GM18873 (cell line): ENCODE data around the gene PITPNC1.
"Not testable (repeated sequence)": the region's sequence is repeated elsewhere in the genome, so short reads cannot be mapped to it uniquely, and the experiment has no call there.

Experiments used
- ATAC-seq: cut with Tn5 transposase; IDR thresholded peaks from one replicate; pipeline ENCODE4 v1.9.1; 2021; ENCODE audit warnings: mild to moderate bottlenecking, moderate library complexity, moderate number of reproducible peaks; ENCODE audit not compliant: unreplicated experiment, low FRiP score

The PITPNC1 gene

DNA sequence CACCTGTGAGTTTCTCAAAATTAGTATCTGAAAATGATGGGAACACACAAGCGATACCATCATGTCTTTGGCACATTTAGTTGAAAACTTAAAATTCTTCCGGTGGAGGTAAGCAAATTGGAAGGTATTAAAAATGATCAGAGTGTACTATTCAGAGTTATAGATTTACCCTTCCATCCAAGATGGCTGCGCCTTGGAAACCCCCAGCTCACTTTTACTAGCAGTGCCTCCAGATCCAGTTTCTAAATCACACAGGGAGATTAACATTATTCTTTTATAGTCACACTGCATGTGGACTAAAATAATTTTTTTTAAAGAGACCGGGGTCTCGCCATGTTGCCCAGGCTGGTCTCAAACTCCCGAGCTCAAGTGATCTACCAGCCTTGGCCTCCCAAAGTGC is 15.0 kb downstream of the PITPNC1 start:
- ATAC-seq: no peak

DNA sequence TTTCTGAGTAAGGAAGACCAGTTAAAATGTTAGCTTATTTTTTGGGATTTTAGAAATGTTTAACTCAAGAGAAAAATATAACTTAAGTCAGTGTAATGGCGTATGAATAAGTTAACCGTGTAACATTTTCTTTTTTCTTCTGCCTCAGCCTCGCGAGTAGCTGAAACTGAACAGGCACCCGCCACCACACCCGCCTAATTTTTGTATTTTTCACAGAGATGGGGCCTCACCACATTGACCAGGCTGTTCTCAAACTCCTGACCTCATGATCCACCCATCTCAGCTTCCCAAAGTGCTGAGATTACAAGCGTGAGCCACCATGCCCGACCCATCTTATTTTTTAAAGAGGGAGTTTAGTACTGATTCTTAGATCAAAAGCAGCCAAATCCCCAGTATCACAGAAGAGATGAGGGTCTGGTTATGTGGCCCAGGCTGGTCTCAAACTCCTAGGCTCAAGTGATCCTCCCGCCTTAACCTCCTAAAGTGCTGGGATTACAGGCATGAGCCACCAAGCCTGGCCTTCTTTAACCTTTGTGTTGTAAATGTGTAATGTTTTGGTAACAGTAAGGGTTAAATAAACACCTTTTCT is 16.8 kb downstream of the PITPNC1 start:
- ATAC-seq: no peak

DNA sequence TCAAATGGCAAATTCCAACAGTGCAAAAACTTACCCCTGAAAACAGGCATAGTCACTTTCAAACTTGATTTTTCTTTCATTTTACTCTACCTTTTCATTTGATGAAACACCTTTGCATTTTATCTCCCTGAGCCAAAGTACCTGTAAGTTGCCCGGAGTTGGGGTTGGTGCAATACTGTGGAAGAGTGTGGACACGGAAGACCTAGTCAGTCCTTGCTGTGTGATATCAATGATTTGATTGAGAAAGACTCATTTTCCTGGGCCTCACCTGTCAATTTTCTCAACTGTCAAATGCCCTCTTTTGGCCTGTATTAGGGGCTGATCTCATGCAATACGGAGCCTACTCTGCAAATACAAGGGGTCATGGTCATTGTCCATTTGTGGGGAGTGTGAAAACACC is 22.6 kb downstream of the PITPNC1 start:
- ATAC-seq: no peak

DNA sequence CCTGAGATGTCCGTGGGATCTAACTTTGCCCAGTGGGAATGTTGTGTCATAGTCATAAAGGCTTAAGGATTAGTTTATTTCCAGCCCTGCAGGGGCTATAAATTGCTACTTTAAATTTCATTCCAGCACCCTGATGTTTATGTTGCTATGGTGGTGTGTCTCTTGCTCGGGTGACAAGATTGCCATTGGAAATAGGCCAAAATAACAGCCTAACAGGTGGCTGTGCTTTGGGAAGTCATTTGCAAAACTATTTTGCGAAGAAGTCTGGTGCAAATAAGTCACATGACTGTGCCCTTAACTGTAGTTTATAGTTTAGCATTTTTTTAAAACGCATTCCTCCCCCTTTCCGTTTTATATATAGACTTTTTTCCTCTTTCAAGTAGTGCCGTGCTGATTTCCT is 23.1 kb downstream of the PITPNC1 start:
- no peak for ATAC-seq

DNA sequence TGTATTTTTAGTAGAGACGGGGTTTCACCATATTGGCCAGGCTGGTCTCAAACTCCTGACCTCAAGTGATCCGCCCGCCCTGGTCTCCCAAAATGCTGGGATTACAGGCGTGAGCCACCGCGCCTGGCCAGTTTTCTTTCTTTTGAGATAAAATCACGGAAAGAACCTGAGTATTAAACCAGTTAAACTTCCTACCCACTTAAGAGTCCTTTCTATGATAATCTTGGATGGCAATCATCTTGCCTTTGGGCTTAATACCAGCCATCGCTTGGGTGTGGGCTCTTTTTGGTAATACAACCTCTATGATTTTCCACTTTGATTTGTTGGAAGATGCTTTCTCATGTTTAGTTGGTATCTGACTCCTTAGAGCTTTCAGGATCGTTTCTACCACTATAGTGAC is 24.0 kb downstream of the PITPNC1 start:
- ATAC-seq: no peak

DNA sequence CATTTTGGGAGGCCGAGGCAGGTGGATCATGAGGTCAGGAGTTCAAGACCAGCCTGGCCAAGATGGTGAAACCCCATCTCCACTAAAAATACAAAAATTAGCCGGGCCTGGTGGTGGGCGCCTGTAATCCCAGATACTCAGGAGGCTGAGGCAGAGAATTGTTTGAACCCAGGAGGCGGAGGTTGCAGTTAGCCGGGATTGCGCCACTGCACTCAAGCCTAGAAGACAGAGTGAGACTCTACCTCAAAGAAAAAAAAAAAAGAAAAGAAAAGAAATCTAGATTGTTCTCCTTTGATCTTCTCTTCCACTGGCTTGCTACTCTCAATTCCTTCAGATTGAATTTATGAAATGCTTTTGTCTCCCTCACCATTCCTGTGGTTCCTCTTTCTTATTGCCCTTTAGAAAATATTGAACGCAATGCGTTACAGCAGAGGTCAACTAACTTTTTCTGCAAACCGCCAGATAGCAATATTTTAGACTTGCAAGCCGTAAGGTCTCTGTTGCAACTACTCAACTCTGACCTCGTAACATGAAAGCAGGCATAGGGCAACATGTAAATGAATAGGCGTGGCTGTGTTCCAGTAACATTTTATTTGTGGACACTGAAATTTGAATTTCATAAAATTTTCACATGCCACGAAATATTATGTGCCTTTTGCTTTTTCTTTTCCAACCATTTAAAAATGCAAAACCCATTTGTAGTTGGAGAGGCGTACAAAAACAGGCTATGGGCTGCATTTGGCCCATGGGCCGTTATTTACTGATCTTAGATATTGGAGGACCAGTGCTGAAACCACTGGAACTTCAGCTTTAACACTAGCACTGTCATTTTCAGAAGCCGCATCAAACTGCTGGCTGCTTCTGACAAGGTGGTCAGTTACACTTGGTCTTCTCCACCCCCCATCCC is 24.8 kb downstream of the PITPNC1 start:
- ATAC-seq: no peak

DNA sequence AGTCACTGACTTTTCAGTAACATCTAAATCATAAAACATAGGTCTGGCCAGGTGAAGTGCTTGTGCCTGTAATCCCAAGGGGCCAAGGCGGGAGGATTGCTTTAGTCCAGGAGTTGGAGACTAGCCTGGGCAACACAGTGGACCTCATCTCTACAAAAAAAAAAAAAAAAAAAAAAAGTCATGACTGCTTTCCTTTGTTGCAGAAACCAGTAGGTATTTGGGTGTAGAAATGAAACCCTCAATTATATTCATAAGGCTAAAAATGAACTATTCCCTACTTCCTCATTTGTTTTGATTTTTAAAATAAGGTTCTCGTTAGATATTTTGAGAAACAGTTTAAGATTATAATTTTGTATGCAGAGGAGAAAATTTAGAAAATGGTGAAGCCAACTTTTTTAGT is 26.0 kb downstream of the PITPNC1 start:
- no peak for ATAC-seq

DNA sequence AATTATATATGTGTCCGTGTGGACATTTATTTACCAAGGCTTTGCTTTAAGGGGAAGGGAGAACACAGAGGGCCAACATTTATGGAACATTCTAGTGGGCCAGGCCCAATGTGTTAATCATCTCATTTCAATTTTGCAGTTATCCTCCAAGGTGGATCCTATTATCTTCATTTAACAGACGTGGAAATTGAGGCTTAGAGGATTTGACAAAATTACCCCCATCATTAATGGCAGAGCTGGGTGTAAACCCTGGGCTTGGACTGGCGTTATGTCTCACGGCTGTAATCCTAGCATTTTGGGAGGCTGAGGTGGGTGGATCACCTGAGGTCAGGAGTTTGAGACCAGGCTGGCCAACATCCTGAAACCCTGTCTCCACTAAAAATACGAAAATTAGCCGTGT is 26.4 kb downstream of the PITPNC1 start:
- ATAC-seq: no peak

DNA sequence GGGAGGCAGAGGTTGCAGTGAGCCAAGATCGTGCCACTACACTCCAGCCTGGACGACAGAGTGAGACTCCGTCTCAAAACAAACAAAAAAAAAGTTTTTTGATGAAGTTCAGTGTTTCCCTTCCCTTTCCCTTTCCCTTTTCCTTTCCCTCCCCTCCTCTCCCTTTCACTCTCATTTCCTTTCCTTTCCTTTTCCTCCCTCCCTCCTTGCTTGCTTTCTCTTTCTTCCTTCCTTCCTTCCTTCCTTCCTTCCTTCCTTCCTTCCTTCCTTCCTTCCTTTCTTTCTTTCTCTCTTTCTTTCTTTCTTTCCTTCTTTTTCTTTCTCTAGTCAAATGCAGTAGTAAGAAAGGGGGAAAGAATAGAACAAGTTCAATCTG is 31.4 kb downstream of the PITPNC1 start:
- ATAC-seq: not testable (repeated sequence)

DNA sequence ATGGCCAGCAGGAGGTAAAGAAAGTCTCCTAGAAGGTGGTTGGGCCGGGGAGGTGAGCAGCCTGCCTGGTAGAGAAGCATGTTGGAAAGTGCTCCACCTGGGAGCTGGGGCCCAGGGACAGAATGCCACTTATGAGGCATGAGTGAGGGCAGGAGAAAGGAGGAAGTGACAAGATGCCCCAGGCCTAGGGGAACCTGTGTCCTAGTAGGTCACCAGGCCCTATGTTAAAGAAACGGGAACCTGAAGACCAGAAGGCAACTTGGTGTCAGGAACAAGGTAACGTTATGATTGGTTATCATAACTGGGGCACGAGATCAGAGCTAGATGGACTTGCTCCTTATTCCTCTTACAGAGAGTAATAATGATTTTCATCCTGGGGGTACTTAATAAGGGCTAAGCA is 34.3 kb downstream of the PITPNC1 start:
- no peak for ATAC-seq

DNA sequence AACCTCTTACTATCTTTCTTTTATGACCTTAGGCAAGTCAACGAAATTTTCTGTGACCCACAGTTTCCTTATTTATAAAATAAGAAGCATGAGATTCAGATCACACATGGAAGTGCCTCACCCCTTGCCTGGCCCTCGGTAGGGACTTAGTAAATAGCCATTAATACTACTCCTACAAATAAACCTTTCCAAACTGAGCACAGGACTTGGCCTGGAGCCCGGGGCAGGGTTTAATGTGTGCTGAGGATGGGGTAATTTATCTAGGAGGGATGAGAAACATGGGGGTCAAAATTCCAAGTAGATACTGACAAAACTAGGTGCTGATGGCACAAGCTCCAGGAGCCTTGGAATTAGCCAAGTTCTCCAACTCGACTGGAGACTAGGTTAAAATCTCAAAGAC is 35.0 kb downstream of the PITPNC1 start:
- ATAC-seq: no peak

DNA sequence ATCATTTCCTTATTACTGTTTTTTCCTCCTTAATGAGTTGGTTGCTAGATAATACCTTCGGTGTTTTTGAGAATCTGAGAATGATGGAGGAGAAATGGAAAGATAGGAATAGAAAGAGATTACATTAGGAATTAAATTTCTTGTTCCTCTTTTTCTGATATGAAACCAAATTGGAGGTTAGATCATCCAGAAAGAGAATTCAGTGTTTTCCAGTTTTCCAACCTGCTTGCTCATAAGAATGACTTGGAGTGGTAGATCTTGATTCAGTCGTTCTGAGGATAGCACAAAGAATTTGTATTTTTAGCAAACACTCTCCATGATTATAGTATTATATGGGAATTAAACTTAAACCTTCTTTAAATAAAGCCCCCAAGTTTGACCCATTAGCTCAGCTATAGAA is 35.9 kb downstream of the PITPNC1 start:
- no peak for ATAC-seq

DNA sequence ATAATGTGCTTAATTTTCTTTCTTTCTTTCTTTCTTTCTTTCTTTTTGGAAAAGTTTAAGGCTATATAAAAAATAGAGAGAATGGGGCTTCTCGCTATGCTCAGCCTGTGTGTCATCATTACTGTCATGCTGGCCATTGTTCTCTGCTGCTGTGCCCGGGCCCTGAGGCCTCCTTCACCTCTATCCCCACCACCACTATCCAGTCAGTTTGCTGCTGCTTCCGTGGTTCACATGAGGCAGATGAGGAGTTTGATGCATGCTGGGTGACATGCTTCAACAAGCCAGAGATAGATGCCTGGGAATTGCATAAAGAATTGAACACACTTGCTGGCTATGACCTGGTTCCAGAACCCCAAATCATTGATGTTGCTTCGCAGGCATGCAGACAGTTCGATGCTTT is 36.3 kb downstream of the PITPNC1 start:
- ATAC-seq: no peak

DNA sequence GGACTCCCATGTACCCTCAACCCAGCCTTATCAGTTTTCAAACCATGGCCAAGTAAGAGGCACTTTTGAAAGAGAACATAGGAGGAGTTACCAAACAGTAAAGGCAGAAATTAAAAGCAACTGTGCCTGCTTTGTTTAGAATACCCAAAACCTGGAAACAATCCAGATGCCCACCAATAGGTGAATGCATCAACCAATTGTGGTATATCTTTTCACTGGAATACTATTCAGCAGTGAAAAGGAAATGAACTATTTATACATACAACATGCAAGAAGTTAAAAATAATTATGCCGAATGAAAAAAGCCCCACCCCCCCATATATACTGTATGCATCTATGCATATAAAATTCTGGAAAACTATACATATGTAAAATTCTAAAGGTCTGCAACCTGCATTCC is 37.0 kb downstream of the PITPNC1 start:
- ATAC-seq: no peak

DNA sequence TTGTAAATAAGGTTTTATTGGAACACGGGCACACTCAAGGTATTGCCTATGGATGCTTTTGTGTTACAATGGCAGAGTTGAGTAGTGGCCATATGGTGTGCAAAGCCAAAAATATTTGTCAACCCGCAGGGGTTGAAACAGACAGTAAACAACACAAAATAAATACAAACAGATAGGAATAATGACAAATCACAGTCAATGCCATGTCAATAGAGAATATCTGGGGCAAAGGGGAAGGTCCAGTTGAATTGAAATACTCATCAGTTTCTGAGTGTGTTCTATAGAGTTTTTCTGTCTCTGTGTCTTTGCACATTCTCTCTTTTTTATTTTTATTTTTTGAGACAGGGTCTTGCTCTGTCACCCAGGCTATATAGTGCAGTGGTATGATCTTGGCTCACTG is 37.5 kb downstream of the PITPNC1 start:
- no peak for ATAC-seq

DNA sequence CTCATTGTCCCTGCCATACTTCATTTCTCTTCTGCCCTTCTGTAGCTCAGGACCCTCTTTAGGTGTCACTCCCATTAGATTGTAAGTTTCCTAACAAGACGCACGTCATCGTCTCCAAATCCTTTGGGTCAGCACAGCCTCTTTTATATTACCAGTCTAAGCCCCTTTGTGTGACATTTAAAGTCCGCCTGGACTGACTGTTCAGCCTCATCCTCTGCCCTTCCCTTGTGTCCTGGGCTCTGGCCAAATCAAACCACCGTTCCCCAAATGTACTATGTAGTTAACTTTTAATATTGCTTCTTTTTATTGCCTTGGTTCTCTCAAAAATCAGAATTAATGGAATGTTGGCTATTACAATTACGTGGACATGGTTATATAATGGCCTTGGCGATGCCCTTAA is 38.2 kb downstream of the PITPNC1 start:
- no peak for ATAC-seq

DNA sequence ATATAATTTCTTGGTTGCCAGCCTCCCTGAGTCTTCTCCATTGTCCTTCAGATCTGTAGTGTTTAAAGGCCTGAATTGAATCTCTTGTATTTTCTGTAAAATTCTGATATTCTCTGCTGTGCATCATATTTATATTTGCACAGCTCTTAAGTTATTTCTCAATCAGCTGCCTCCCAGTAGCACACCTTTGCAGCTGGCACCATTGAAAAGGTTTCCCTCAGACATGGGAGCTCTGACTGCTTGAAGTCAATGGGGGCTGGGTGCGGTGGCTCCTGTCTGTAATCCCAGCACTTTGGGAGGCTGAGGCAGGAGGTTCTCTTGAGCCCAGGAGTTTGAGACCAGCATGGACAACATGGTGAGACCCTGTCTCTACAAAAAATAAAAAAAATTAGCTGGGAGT is 40.4 kb downstream of the PITPNC1 start:
- no peak for ATAC-seq

DNA sequence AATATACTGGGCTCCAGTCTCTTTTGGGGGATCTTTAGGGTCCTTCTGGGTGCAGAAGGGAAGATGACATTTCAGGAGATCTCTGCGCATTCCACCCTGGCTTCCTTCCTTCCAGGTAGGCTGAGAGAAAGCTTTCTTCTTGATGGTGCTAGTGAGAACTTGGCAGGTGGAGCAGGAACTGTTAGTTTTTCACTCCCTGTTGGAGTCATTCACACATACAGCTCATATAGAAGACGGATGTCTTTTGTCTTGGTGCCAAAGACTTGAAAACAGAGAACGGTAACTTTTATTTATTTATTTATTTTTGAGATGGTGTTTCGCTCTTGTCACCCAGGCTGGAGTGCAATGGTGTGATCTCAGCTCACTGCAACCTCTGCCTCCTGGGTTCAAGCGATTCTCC is 43.9 kb downstream of the PITPNC1 start:
- no peak for ATAC-seq

DNA sequence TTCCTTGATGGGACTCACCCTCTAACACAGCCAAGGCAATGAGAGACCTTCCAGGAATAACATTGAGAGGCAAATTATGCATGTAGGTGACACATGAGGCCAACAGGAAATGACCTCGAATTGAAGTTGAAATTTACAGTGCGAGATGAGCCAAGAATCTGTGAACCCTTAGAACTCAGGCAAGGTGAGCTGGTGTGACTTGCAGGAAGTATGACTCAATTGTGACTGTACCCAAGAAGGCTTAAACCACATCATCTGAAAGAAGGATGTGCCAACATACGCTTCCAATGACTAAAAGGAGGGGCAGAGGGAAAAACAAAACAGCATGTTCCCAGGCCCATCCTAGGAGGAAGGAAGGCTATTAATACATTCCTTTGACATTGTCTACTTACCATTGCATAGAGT is 44.8 kb downstream of the PITPNC1 start:
- ATAC-seq: no peak

DNA sequence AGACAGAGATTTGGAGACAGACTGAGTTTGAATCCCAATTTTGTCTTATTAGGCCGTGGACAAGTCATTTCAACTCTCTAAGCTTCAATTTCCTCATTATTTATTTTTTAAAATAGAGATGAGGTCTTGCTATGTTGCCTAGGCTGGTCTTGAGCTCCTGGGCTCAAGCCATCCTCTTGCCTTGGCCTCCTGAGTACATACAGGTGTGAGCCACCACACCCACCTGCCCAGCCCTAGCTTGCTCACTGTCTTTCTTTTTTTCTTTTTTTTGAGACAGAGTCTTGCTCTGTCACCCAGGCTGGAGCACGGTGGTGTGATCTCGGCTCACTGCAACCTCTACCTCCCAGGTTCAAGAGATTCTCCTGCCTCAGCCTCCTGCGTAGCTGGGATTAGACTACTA is 45.2 kb downstream of the PITPNC1 start:
- not testable (repeated sequence) for ATAC-seq

DNA sequence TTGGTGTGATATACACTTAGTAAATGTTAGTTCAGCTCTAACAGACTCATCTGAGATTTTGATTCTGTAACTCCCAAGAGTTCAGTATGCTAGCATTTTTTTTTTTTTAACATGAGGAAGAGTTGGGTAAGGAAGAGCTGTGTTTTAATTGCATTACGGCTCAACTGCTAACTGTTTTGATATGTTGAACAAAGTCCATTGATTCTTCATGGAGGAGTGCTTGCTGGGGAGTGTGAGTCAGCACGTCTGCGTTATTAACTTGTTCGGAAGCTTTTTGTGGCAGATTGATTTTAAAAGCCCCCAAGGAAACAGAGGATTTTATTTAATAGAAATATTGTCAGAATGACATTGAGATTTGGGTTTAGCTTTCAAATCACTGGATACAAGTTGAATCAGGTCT is 45.8 kb downstream of the PITPNC1 start:
- ATAC-seq: no peak

DNA sequence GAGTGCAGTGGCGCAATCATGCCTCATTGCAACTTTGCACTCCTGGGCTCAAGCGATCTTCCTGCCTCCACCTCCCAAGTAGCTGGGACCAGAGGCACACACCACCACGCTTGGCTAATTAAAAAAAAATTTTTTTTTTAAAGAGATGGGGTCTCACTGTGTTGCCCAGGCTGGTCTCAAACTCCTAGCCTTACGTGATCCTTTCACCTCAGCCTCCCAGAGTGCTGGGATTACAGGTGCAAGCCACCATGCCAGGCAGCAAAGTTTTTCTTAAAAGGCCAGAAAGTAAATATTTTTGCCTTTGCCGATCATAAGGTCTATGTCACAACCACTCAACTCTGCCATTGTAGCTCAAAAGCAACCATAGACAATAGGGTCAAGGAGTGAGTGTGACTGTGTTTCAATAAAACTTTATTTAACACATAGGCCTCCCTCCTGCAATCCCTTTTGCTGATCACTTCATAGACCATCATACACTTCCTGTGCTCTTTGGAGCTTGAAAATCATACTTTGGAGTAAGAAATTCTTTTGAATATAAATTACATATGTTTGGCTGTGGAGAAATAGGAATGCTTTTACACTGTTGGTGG is 48.6 kb downstream of the PITPNC1 start:
- no peak for ATAC-seq
